ENCODE measurements around the gene DDX49. TPM values are rescaled to one million over a fixed set of nuclear protein-coding genes. Genes with fewer than 3 reads are reported as not detected.

Gene DDX49
- total and polyA plus RNA-seq, 9 of the 15 experiments (the other 6 are each of a cell fraction or from before 2014, with no cell fraction given): 1.1 to 113 (median 45.7) TPM

DNA sequence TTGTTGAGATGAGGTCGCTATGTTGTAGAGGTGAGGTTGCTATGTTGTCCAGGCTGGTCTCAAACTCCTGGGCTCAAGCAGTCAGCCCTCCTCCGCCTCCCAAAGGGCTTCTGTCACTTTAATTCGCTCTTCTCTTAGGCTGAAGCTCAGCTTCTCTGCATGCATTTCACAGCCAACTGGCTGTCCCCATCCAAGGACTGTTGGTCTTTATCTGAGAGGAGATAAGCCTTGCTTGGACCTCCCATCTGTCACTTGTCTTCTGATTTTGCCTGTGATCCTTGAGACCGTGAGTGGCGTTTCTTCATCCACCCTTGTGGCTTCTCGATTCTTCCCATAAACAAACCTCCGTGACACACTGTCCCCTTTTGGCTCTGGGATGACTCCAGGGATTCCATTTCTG lies 48.0 kb upstream of the DDX49 start (continued):
- TF ChIP-seq, protein P1, sequence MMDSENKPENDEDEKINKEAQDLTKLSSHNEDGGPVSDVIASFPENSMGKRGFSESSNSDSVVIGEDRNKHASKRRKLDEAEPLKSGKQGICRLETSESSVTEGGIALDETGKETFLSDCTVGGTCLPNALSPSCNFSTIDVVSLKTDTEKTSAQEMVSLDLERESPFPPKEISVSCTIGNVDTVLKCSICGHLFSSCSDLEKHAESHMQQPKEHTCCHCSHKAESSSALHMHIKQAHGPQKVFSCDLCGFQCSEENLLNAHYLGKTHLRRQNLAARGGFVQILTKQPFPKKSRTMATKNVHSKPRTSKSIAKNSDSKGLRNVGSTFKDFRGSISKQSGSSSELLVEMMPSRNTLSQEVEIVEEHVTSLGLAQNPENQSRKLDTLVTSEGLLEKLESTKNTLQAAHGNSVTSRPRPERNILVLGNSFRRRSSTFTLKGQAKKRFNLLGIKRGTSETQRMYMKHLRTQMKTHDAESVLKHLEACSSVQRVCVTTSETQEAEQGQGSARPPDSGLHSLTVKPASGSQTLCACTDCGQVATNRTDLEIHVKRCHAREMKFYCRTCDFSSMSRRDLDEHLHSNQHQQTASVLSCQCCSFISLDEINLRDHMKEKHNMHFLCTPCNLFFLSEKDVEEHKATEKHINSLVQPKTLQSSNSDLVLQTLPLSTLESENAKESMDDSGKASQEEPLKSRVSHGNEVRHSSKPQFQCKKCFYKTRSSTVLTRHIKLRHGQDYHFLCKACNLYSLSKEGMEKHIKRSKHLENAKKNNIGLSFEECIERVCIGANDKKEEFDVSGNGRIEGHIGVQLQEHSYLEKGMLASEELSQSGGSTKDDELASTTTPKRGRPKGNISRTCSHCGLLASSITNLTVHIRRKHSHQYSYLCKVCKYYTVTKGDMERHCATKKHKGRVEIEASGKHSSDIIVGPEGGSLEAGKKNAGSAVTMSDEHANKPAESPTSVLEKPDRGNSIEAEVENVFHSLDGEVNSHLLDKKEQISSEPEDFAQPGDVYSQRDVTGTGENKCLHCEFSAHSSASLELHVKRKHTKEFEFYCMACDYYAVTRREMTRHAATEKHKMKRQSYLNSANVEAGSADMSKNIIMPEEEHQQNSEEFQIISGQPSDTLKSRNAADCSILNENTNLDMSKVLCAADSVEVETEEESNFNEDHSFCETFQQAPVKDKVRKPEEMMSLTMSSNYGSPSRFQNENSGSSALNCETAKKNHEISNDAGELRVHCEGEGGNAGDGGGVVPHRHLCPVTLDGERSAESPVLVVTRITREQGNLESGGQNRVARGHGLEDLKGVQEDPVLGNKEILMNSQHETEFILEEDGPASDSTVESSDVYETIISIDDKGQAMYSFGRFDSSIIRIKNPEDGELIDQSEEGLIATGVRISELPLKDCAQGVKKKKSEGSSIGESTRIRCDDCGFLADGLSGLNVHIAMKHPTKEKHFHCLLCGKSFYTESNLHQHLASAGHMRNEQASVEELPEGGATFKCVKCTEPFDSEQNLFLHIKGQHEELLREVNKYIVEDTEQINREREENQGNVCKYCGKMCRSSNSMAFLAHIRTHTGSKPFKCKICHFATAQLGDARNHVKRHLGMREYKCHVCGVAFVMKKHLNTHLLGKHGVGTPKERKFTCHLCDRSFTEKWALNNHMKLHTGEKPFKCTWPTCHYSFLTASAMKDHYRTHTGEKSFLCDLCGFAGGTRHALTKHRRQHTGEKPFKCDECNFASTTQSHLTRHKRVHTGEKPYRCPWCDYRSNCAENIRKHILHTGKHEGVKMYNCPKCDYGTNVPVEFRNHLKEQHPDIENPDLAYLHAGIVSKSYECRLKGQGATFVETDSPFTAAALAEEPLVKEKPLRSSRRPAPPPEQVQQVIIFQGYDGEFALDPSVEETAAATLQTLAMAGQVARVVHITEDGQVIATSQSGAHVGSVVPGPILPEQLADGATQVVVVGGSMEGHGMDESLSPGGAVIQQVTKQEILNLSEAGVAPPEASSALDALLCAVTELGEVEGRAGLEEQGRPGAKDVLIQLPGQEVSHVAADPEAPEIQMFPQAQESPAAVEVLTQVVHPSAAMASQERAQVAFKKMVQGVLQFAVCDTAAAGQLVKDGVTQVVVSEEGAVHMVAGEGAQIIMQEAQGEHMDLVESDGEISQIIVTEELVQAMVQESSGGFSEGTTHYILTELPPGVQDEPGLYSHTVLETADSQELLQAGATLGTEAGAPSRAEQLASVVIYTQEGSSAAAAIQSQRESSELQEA (IDR thresholded peaks at IDR 0.05; ENCODE audit: low read depth): no peak
- TF ChIP-seq PBX2 (CRISPR knock-in tag; IDR thresholded peaks at IDR 0.05; ENCODE audit: low read depth) (no peak), PBX2 (tag; conservative IDR thresholded peaks at IDR 0.05; ENCODE audit: low read depth) (peak; percentile 39; the same call in 1 of the 2 replicates), DNMT1 (IDR thresholded peaks at IDR 0.05) (no peak), NCOA2 (IDR thresholded peaks at IDR 0.05; ENCODE audit: partially characterized antibody in 2 of 2) (no peak), TRIM24 (IDR thresholded peaks at IDR 0.05) (no peak), OTX1 (CRISPR knock-in tag; IDR thresholded peaks at IDR 0.05) (no peak), NFXL1 (CRISPR knock-in tag; IDR thresholded peaks at IDR 0.05) (no peak), HOXB6 (CRISPR knock-in tag; IDR thresholded peaks at IDR 0.05; ENCODE audit: borderline replicate concordance) (no peak), ZFP91 (CRISPR knock-in tag; IDR thresholded peaks at IDR 0.05) (0 out of 2 replicates have a peak, but pooled peaks have one; percentile 45), EP400 (IDR thresholded peaks at IDR 0.05) (no peak), ZNF184 (CRISPR knock-in tag; IDR thresholded peaks at IDR 0.05) (no peak), ZC3H8 (IDR thresholded peaks at IDR 0.05) (no peak), CXXC5 (CRISPR knock-in tag; IDR thresholded peaks at IDR 0.05) (no peak)
- TF ChIP-seq, protein P2, sequence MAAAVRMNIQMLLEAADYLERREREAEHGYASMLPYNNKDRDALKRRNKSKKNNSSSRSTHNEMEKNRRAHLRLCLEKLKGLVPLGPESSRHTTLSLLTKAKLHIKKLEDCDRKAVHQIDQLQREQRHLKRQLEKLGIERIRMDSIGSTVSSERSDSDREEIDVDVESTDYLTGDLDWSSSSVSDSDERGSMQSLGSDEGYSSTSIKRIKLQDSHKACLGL (CRISPR knock-in tag; IDR thresholded peaks at IDR 0.05; ENCODE audit: borderline replicate concordance, poor library complexity, severe bottlenecking): no peak

Measured in K562 (cell line).